RWPE2 (cell line): ENCODE results near the gene EVL.
A peak's percentile ranks its signal among the peaks of the same experiment; 100 is the strongest.

Experiments
- ATAC-seq: fragments of 200-7000 bp; cut with Tn5 transposase; 3 replicates; pipeline ENCODE4 v1.9.1; 2021; ENCODE audit warnings: low read depth
- DNase-seq: peaks from one replicate; pipeline ENCODE4 v3.0.0-alpha.2; 2020; ENCODE audit warnings: low spot score
- H3K27ac ChIP-seq: fragments of 450-650 bp; 2 replicates; pipeline ENCODE4 v1.5.1; 2017; ENCODE audit warnings: mild to moderate bottlenecking; ENCODE audit not compliant: poor library complexity, severe bottlenecking
- H3K27me3 ChIP-seq: fragments of 250-450 bp; sonication (Bioruptor Pico); 2 replicates; pipeline ENCODE4 v1.5.1; 2021; ENCODE audit warnings: mild to moderate bottlenecking, moderate library complexity; ENCODE audit not compliant: insufficient read depth, poor library complexity, severe bottlenecking
- H3K36me3 ChIP-seq: fragments of 250-450 bp; sonication (Bioruptor Pico); 2 replicates; pipeline ENCODE4 v1.5.1; 2020; ENCODE audit warnings: low read depth, mild to moderate bottlenecking, moderate library complexity
- H3K4me1 ChIP-seq: fragments of 250-450 bp; sonication (Bioruptor Pico); 2 replicates; pipeline ENCODE4 v1.5.1; 2021; ENCODE audit warnings: mild to moderate bottlenecking, moderate library complexity; ENCODE audit not compliant: insufficient read depth, poor library complexity, severe bottlenecking
- H3K4me3 ChIP-seq: fragments of 250-450 bp; sonication (Bioruptor Pico); 2 replicates; pipeline ENCODE4 v1.5.1; 2021; ENCODE audit warnings: mild to moderate bottlenecking, moderate library complexity; ENCODE audit not compliant: severe bottlenecking
- H3K9me3 ChIP-seq: fragments of 250-450 bp; sonication (Bioruptor Pico); 2 replicates; pipeline ENCODE4 v1.5.1; 2021; ENCODE audit warnings: mild to moderate bottlenecking, moderate library complexity; ENCODE audit not compliant: severe bottlenecking
- CTCF ChIP-seq: fragments of 450-650 bp; IDR thresholded peaks from one replicate; pipeline ENCODE4 v1.5.1; 2017; ENCODE audit warnings: mild to moderate bottlenecking, moderate library complexity; ENCODE audit not compliant: poor library complexity, severe bottlenecking

EVL gene

GRCh38 chr14:100192672-100193416 is 127.6 kb downstream of the EVL start:
- H3K9me3 ChIP-seq = no peaks in the 10 kb centered on the region
- H3K4me1 ChIP-seq = peaks cover 9% of the 10 kb centered on the region
- H3K4me3 ChIP-seq = peak overlapping the region; percentile 26
- peak; percentile 99 for TF ChIP-seq CTCF
- DNase-seq (peak; percentile 100), ATAC-seq (peak; percentile 100)
- no peaks in the 10 kb centered on the region for H3K36me3 ChIP-seq
- peak overlapping the region; percentile 63 for H3K27ac ChIP-seq
- no peaks in the 10 kb centered on the region for H3K27me3 ChIP-seq
